ENCODE results near the gene C17orf67.

- TF ChIP-seq CTCF (IDR thresholded peaks at IDR 0.05; ENCODE audit: borderline replicate concordance, extremely low read depth, low read length, poor library complexity, severe bottlenecking) = no peak
- no peak for TF ChIP-seq EZH2 (IDR thresholded peaks at IDR 0.05; ENCODE audit: borderline replicate concordance, low read depth, low read length, severe bottlenecking)
Measured at GRCh38 chr17:56880133-56880532, 46.4 kb upstream of the C17orf67 start.
